DND-41 (cell line): Measurements from ENCODE around the gene SLC18A3.

Experiments
- CTCF ChIP-seq: IDR thresholded peaks from 2 replicates; pipeline ENCODE4 v1.5.1; 2012; ENCODE audit warnings: borderline replicate concordance, low read length, moderate library complexity, mild to moderate bottlenecking; ENCODE audit not compliant: poor library complexity, severe bottlenecking; ENCODE audit errors: extremely low read depth
- EZH2 ChIP-seq: IDR thresholded peaks from 3 replicates; pipeline ENCODE4 v1.6.1; 2012; ENCODE audit warnings: borderline replicate concordance, low read depth, mild to moderate bottlenecking, moderate library complexity, low read length, inconsistent platforms; ENCODE audit not compliant: severe bottlenecking

GRCh38 chr10:49649936-49650723, 40.0 kb downstream of the SLC18A3 start:
- no peak for TF ChIP-seq CTCF
- TF ChIP-seq EZH2, result no peak
